Measurements from ENCODE around the gene DHRS3.

DHRS3 gene

DNA sequence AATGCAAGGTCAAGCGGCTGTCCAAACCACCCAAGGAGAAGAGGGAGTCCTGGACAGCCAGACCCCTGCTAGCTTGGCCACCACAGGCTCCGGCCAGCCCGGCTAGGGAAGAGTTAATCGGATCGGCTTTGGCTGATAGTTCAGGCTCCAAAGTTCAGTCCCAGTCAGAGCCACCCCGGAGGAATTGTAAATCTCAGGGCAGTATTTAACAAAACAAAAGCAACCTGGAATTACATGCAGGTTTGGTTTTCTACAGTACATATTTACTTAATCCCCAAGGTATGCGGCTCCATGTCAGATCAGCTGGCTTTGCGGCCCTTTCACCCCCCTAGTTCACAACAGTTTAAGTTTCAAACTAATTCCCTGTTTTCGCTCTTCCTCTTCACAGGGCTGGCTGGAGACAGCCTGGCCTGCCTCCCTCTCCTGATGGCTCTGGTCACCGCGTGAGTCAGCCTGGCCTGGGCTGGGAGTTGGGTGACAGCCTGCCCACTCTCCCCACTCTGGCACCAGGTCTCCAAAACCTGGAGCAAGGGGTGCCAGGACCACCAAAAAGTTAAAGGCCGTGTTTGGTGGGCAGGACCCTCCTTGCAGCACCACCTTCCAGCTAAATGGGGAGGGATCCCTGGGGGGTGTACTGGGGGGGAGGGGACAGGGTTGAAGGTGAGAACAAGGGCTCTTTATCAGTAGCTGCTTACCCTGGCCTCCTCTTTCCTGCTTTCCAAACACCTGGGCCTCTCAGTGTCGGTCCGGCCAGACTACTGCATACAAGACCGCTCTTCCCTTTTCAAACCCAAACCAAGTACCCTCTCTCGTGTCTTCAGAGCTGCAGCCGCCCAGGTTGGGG lies 1.9 kb downstream of the DHRS3 start:
- peak; percentile 61 for DNase-seq

DNA sequence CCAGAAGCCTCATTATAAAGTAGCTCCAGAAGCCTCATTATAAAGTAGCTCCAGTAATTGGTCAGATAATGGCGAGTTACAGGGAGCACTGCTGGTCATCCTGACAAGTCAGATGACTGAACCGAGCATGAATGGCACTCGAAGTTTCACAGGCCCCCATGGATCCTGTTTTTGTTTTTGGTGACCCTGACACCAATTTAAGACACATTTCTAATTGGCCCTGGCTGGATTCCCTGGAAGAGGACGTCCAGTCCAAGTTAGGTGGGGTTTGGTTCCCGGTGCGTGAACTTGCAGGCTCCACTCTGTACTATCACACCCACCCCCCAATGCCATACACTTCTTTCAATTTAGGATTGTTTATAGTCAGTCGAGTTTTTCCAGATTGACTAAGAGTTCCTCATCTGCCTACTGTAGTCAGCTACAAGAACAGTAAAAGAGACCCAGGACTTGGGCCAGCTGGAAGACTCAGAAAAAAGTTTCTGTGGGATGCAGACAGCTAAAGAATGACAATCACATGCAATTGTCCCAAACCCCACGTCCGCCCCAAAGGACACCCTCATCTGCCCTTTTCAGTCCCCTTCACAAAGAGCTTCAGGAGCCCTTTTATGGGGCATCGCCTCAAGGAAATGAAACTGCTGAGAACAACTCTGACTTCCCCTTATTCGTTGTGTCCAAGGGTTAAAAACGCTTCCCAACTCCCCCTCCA lies 2.7 kb downstream of the DHRS3 start:
- DNase-seq = no peak

DNA sequence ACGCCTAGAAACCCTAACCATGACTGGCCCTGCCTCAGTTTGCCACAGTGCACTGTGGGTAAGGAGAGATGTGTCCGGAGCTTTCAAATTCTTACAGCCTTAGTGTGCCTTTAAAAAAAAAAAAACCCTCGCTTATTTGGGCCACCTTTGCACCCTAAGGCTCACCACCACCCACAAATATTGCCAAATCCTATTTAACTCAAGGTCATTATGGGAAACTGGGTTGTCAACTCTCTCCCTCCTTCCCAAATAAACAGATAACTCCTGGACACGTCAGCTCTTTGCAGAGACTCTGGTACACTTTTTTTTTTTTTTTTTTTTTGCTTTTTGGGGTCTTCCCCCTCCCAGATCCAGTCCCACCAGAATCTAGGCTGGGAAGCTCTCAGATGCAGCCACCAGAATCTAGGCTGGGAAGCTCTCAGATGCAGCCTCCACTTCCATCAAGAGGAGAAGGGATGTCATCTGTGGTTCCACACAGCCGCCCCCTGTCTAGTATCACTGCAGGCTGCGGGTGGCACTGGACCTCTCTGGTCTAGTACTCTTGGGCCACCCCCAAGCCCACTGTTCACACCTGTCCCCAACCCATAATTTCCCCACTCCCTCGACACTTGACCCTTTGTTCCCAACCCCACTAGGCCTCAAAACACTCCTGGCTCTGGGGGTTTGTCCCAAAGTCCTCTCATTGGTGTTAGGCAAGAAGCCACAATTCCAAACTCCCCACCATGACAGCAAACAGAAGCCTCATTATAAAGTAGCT lies 3.4 kb downstream of the DHRS3 start:
- no peak for DNase-seq

DNA sequence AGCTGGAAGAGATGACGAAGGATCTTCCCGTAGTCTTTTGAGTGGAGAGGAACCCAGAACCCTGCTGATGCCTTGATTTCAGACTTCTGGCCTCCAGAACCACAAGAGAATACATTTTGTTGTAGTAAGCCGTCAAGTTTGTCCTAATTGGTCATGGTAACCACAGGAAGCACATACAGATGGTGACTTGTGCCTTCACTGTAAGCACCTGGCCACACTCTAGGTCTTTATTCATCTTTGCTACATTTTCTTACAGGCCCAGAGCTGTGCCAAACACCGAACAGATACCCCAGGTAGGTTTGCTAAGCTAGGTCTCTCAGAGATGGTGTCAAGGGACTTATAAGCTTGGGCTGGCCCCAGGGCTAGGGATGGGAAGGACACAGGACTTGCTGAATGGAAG lies 4.8 kb downstream of the DHRS3 start:
- no peak for DNase-seq

DNA sequence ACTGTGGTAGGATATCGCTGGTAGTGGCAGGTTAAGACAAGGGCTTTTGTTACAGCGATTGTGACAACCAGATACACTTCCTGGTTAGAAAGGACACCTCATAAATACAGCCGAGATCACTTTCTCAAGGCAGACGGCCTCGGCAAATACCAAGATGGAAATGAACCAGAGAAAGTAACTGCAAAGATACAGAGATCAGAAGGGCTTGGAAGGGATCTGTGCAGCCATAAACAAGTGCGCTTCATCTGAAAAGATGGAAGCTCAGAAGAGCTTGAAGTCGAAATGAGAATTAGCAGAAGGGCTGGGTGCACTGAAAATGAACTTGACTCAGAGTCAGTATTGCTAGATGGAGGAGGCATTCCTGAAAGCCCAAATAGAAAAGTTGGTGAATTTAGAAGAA lies 7.1 kb downstream of the DHRS3 start:
- DNase-seq = no peak

DNA sequence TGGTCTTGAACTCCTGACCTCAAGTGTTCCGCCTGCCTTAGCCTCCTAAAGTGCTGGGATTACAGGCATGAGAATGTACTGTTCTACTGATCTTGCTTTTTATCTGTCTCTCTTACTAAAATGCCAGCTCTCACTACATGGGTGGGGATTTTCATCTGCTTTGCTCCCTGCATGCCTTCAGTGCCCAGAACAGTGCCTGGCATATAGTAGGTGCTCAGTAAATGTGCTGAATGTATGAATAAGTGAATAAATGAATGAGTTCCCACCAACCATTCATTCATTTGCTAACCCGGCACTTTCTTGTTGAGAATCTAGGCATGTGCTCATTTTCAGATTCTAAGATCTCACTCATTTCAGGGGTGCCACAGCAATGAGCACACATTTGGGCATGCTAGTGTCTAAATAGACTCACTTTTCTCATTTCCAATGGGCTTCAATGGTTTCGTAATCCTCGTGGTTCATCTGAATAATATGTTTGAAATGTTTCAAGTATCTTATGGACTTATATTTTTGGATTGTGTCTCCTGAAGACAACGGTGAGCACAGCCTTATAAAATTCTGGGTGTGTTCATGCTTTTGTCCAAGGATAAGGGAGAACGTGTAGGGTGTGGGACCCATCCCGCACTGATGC lies 7.6 kb downstream of the DHRS3 start:
- peak; percentile 56 for DNase-seq

DNA sequence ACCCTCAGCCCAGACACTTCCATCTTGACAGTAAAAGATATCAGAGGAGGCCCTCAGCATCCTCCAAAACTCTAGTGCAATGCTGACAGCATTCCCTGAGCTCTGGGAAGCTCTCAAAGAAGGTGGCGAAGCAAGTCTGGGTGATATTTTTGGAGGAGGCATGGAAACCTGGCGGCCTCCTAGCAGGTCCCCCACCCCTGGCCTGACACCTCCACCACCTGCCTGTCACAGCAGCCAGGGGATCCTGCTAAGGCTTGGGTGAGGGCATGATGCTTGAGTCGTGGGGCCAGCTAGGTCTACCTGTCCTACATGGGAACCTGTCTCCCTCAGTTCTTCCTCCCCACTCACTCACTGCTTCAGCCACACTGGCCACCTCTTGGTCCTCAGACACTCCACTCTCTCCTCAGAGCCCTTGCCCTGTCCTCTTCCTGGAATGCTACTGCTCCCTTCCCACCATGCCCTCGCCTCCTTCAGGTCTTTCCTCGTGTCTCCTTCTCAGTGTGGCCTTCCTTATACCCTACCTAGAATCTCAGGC lies 8.5 kb downstream of the DHRS3 start:
- no peak for DNase-seq

DNA sequence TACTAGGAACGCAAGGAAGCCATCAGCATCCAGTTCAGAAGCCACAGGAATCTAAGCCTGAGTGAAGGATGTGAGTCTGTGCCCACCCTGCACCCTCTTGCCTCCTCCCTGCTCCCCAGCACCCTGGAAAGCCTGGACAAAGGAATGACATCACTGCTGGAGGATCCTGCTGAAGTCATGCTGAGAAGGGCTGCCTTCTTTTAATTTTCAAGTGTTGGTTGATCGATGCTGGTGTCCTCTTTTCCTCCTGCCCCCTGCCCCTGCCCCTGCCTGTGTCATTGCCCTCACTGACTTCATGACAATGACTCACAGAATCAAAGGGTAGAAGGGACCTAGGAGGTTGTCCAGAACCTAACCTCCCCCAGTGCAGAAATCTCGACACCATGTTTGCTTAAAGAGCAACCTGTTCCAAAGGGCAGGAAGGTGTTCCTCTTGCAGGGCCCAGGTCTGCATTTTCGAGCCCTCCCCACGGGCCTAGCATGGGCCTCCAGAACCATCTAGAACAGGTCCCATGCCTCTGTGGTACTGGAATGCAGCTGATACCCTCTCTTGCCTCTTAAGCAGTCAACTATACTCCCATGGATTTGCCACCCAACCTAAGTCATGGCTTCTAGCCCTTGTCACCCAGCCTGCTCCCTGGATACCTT lies 9.6 kb downstream of the DHRS3 start:
- DNase-seq = no peak

DNA sequence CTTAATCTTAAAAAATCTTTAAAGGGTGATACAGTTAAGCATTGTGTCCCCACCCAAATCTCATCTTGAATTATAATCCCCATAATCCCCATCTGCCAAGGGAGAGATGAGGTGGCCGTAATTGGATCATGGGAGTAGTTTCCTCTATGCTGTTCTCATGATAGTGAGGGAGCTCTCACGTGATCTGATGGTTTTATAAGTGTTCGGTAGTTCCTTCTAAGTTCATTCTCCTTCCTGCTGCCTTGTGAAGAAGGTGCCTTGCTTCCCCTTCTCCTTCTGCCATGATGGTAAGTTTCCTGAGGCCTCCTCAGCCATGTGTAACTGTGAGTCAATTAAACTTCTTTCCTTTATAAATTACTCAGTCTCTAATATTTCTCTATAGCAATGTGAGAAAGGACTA lies 10.7 kb downstream of the DHRS3 start:
- no peak for DNase-seq

DNA sequence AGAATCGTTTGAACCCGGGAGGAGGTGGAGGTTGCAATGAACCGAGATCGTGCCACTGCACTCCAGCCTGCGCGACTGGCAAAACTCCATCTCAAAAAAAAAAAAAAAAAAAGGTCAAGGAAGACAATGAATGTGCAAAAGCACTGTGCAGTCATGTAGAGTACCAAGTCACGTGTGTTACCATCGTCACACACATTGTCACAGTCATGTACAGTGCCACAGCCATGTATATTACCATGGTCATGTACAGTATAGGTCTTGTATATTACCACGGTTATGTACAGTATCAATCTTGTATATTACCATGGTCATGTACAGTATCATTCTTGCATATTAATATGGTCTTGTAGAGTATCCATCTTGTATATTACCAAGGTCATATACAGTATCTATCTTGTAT lies 13.0 kb downstream of the DHRS3 start:
- DNase-seq = no peak

DNA sequence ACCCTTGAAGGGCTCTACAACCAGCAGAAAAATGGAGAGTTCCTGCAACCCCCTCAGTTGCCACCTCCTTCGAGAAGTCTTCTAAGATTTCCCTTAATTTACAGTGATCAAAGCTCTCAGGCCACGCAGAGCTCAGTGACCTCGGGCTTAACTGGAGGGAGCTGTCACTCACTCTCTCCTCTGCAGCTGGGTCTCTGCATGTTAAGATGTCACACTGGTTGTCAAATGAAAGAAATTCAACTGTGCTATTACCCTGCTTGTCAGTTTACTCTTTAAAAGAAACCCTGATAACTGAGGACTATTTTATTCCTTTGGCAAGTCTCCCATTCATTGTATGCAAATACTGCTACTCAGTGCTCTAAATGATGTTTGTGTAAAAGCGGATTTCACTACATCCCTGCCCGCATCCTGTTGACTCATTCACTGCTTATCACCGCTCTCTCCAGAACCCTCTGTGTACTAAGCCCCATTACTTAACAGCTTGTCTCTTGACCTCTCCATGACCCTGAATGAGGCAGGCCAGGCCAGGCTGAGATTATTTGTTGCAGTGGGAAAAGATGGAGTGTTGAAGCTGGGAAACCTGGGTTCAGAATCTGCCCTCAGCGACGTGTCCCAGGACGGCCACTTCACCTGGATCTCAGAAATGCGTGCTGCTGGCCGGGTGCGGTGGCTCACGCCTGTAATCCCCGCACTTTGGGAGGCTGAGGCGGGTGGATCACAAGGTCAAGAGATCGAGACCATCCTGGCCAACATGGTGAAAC lies 13.7 kb downstream of the DHRS3 start:
- peak; percentile 97 for DNase-seq

DNA sequence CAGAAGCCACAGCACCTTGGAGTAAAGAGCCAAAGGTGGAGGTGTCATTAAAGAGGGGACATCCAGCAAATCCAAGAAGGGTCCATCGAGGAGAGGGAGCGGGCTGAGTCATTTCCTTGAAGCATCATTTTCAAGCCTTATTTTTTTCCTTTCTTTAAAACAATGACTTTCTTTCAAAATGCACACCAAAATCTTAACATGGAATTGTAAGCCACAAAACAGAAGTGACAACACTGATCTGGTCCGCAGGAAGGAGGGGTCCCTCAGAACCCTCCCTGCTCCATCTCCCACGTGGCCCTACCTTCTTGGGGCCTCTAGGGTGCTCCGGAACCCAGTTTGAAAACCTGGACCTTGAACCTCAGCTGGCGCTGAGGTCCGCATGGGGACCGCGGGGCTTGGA lies 14.8 kb downstream of the DHRS3 start:
- DNase-seq = no peak

DNA sequence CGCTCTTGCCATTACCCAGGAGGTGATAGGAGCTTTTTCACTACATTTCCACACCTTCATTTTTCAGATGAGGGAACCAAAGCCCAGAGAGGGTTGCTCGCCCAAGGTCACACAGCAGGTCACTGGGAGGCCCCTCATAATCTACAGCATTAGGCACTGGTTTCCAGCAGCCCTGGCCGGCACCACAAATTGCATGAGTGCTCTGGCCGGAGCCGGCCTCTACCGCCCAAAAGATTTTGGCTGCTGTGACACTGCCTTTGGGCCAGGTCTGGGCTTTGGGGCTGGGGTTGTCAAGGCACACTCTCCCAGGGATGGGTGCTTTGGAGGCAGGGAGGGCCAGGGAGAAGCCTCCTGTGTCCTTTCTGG lies 15.4 kb downstream of the DHRS3 start:
- no peak for DNase-seq

DNA sequence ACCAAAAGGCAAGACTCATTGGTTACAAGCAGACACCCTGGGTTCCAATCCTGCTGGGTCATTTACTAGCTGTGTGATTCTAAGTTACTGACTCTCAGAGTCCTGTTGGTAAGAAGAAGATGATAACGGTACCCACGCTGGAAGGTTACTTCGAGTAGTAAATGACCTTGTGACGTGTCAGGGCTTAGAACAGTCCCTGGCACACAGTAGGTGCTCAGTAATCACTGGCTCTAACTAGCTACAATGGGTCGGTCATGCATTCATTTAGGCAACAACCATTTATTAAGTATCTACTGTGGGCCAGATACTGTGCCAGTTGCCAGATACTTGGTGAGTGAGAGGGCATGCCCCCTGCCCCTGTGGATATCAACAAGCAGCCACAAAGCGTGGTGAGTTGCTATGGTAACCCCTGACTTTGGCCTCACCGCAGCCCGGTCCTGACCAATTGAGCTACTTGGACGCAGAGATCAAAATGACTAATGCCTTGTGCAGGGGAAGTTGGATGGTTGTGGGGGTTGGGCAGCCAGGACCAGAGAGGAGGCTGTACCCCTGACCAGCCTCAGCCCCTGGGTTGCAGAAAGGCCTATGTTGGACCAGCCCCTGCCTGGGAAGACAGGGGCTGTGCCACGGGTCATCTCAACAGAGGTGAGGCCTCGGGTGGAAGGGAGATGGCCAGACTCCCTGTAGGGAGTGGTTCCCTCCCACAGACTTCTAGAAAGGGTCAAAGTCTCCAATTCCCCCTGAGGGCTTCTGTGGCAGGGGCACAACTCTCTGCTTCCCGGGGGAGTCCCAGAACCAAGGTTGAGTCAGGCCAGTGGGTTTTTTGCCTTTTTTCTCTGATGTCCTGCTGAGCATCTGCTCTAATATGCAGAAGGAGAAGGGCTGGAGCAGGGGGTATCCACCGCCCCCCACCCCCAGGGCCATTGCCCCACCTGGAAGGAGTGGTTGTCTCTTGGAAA lies 16.0 kb downstream of the DHRS3 start:
- no peak for DNase-seq

DNA sequence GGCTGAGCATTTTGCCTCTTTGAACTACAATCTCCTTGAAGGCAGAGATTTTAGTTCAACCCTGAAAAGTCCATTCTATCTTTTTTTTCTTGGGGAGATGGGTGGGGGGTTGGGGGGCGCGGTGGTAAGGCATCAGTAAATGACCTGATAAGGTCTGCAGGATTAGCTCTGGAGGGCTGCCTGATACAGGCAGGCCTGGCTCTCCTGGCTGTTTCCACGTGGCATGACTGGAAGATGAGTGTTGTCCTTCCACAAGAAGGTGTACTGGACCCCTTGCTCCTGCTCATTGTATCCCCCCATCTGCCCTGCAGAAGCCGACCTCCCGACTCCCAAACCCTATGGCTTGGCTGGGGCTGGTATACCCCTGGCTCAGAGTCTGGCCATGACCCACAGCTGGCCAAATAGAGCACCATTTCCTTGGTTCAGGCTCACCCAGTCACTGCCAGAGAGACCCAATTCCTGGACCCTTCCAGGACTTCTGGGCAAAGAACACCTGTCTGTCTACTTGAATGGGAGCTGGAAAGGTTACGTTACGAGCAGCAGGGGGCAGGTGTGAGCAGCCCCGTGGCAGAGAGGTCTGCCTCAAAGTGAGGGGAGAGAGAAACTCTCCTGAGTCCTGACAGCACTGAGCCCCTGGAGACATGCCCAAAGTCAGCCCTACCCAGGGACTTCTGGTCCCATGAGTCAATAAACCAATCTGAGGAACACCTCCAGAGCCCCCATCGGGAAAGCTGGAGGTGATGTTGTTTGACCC lies 17.0 kb downstream of the DHRS3 start:
- no peak for DNase-seq

DNA sequence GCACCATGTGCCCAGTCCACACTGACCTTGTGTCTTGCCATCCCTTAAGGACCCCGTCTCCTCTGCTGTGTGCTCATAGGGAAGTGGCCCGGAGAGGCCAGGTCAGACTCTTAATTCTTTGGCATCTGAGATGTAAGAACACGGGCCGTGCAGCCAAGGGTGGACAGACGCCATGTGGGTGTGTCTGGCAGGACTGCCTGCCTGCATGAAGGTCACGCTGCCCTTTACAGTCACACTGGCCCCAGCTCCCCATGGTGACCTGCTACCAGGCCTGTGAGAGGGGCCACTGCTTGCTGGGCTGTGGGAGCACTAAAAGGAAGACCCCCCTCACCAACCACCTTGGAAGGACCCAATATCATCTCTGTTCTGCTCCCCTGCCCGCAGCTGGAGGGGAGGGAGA lies 17.7 kb downstream of the DHRS3 start:
- no peak for DNase-seq

DNA sequence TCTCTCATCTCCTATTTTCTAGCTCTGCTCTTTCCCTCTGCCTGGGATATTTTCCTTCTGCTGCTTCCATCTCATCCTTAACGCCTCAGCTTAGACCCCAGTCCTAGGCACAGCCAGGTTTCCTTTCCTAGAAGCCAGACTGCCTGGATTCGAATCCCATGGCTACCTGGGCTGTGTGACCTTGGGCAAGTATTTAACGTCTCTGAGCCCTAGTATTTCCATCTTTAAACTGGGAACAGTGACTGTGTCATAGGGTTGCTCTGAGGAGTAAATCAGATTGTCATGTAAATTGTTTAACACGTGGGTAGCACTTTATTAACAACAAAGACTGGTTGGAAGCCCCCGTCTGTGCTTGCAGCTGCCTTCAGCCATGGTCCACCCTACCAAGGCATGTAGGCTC lies 18.4 kb downstream of the DHRS3 start:
- no peak for DNase-seq

DNA sequence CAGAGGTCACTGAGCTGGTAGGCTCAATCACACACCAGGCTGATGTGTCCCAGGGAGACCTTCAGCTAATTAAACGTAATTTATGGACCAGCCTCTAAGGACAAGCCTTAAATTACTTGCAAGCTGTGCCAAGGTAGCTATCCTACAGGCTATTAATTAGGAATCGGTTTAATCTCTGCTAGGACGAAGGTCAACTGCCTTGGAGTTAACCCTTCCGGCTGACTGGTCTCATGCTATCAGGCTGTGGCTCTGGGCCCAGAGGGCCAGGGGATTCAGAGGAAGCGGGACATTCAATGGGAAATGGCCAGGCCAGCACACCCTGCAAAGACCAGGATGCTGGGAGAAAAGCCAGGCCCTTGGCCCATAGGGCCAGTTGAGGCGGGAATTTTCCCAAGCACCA lies 19.0 kb downstream of the DHRS3 start:
- DNase-seq = no peak

DNA sequence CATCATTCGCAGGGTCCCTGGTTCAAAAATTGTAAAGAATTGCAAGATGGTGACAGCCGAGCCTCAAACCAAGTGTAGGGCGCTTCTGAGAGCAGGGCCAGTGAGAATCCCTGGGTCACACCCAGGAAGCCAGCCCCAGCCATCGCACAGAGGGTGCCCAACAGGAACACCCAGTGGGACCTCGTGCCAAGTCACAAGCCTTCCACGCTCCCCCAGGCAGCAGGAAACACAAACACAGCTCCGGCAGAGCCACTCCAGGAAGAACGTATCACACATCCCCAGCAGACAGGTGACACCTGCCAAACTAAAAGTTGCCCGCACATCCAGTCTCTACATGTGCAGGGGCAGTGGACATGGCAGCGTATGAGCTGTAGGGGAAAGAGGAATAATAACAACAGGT lies 20.2 kb downstream of the DHRS3 start:
- DNase-seq = no peak

Measured in EL (cell line).